Ovary (tissue), 3 donors: ENCODE measurements around the gene CCL14.
"Not testable (repeated sequence)": the region's sequence is repeated elsewhere in the genome, so short reads cannot be mapped to it uniquely, and the experiment has no call there.

Experiments used
- EP300 ChIP-seq: sonication (generic); formaldehyde crosslinking; IDR thresholded peaks from one replicate; pipeline ENCODE4 v1.6.1; 2017; ENCODE audit warnings: antibody characterized with exemption
- POLR2A ChIP-seq: fragments of 450-650 bp; IDR thresholded peaks from one replicate; pipeline ENCODE4 v1.6.1; 2017; ENCODE audit warnings: antibody characterized with exemption, mild to moderate bottlenecking, moderate library complexity
- TF ChIP-seq, protein P1 (sequence below), 3 donors: fragments of 450-650 bp in 2 of 3; fragments of 200-600 bp in 1 of 3; IDR thresholded peaks; one replicate each; pipeline versions ENCODE4 v1.5.1 to v1.8.0; 2016 to 2022; ENCODE audit warnings: antibody characterized with exemption in 3 of 3, mild to moderate bottlenecking in 1 of 3
- donor health status: DM: no; HTN: no; CAD: no.

DNA sequence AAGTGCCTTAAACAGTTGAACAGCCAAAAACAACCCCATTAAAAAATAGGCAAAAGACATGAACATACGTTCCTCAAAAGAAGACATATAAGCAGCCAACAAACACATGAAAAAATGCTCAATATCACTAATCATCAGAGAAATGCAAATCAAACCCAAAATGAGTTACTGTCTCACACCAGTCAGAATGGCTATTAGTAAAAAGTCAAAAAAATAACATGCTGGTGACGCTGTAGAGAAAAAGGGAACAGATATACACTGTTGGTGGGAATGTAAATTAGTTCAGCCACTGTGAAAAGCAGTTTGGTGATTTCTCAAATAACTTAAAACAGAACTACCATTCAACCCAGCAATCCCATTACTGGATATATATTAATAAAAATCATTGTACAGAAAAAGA, 8.8 kb upstream of the CCL14 start:
- TF ChIP-seq, protein P1, sequence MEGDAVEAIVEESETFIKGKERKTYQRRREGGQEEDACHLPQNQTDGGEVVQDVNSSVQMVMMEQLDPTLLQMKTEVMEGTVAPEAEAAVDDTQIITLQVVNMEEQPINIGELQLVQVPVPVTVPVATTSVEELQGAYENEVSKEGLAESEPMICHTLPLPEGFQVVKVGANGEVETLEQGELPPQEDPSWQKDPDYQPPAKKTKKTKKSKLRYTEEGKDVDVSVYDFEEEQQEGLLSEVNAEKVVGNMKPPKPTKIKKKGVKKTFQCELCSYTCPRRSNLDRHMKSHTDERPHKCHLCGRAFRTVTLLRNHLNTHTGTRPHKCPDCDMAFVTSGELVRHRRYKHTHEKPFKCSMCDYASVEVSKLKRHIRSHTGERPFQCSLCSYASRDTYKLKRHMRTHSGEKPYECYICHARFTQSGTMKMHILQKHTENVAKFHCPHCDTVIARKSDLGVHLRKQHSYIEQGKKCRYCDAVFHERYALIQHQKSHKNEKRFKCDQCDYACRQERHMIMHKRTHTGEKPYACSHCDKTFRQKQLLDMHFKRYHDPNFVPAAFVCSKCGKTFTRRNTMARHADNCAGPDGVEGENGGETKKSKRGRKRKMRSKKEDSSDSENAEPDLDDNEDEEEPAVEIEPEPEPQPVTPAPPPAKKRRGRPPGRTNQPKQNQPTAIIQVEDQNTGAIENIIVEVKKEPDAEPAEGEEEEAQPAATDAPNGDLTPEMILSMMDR (IDR thresholded peaks at IDR 0.05): not testable (repeated sequence)
- TF ChIP-seq POLR2A, EP300: not testable (repeated sequence)
